Measurements from ENCODE around the gene IL18RAP. TPM values are rescaled to one million over a fixed set of nuclear protein-coding genes. Genes with fewer than 3 reads are reported as not detected.

Gene IL18RAP
- total and polyA plus RNA-seq, 4 donors, result 0.09 to 0.69 (median 0.22) TPM; not detected in 1

- DNase-seq (ENCODE audit: low read depth in 4 of 6, low spot score in 6 of 6), result no peak
- H3K4me1 ChIP-seq (ENCODE audit: control insufficient read depth, insufficient read depth, low read length), result no peaks in the 10 kb centered on the region
- WGBS (ENCODE audit: insufficient coverage), result 93% methylated on average over 9 of the region's 9 CpGs
- no peak overlapping the region for H3K27ac ChIP-seq (ENCODE audit: low read depth, low read length)
- no peaks in the 10 kb centered on the region for H3K9me3 ChIP-seq (ENCODE audit: control insufficient read depth, insufficient read depth, low read length)
- H3K4me3 ChIP-seq (ENCODE audit: low read depth, low read length), result no peak overlapping the region
- H3K36me3 ChIP-seq (ENCODE audit: control insufficient read depth, insufficient read depth, low read length), result no peaks in the 10 kb centered on the region
- H3K27me3 ChIP-seq (ENCODE audit: control insufficient read depth, insufficient read depth, low read length), result no peaks in the 10 kb centered on the region
These were observed 24.0 kb downstream of the IL18RAP start for GRCh38 chr2:102446936-102447335.

- Histone ChIP-seq H3K4me3 (ENCODE audit: low read depth, low read length) (no peak overlapping the region), H3K27me3 (ENCODE audit: control insufficient read depth, insufficient read depth, low read length) (no peaks in the 10 kb centered on the region), H3K4me1 (ENCODE audit: control insufficient read depth, insufficient read depth, low read length) (no peaks in the 10 kb centered on the region), H3K9me3 (ENCODE audit: control insufficient read depth, insufficient read depth, low read length) (no peaks in the 10 kb centered on the region), H3K27ac (ENCODE audit: low read depth, low read length) (no peak overlapping the region), H3K36me3 (ENCODE audit: control insufficient read depth, insufficient read depth, low read length) (no peaks in the 10 kb centered on the region)
- DNase-seq (ENCODE audit: low read depth in 4 of 6, low spot score in 6 of 6), result peak; percentile 22 to 89 (median 40)
- no CpG with 5 or more reads among the region's 1 CpG for WGBS (ENCODE audit: insufficient coverage)
These were observed 26.5 kb downstream of the IL18RAP start for GRCh38 chr2:102449370-102449974.

DNA sequence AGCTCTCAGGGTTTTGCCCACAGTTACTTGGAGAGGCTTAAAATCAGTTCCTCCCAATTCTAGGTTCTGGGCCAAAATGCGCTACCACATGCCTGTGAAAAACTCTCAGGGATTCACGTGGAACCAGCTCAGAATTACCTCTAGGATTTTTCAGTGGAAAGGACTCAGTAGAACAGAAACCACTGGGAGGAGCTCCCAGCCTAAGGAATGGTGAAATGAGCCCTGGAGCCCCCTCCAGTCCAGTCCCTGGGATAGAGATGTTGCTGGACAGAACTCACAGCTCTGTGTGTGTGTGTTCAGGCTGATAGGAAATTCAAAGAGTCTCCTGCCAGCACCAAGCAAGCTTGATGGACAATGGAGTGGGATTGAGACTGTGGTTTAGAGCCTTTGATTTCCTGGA, 29.0 kb downstream of the IL18RAP start:
- Histone ChIP-seq H3K4me3 (ENCODE audit: low read depth, low read length) (no peak overlapping the region), H3K27ac (ENCODE audit: low read depth, low read length) (no peak overlapping the region), H3K9me3 (ENCODE audit: control insufficient read depth, insufficient read depth, low read length) (no peaks in the 10 kb centered on the region), H3K36me3 (ENCODE audit: control insufficient read depth, insufficient read depth, low read length) (no peaks in the 10 kb centered on the region), H3K27me3 (ENCODE audit: control insufficient read depth, insufficient read depth, low read length) (no peaks in the 10 kb centered on the region), H3K4me1 (ENCODE audit: control insufficient read depth, insufficient read depth, low read length) (no peaks in the 10 kb centered on the region)
- no peak for DNase-seq (ENCODE audit: low read depth in 4 of 6, low spot score in 6 of 6)
- 53% methylated on average over 2 of the region's 2 CpGs for WGBS (ENCODE audit: insufficient coverage)

- DNase-seq (ENCODE audit: low read depth in 4 of 6, low spot score in 6 of 6), result no peak
- H3K27me3 ChIP-seq (ENCODE audit: control insufficient read depth, insufficient read depth, low read length), result no peaks in the 10 kb centered on the region
- no peaks in the 10 kb centered on the region for H3K4me1 ChIP-seq (ENCODE audit: control insufficient read depth, insufficient read depth, low read length)
- no CpG with 5 or more reads among the region's 4 CpGs for WGBS (ENCODE audit: insufficient coverage)
- no peaks in the 10 kb centered on the region for H3K36me3 ChIP-seq (ENCODE audit: control insufficient read depth, insufficient read depth, low read length)
- H3K27ac ChIP-seq (ENCODE audit: low read depth, low read length), result no peak overlapping the region
- no peaks in the 10 kb centered on the region for H3K9me3 ChIP-seq (ENCODE audit: control insufficient read depth, insufficient read depth, low read length)
- H3K4me3 ChIP-seq (ENCODE audit: low read depth, low read length), result no peak overlapping the region
These were observed 30.5 kb downstream of the IL18RAP start for GRCh38 chr2:102453501-102453900.

DNA sequence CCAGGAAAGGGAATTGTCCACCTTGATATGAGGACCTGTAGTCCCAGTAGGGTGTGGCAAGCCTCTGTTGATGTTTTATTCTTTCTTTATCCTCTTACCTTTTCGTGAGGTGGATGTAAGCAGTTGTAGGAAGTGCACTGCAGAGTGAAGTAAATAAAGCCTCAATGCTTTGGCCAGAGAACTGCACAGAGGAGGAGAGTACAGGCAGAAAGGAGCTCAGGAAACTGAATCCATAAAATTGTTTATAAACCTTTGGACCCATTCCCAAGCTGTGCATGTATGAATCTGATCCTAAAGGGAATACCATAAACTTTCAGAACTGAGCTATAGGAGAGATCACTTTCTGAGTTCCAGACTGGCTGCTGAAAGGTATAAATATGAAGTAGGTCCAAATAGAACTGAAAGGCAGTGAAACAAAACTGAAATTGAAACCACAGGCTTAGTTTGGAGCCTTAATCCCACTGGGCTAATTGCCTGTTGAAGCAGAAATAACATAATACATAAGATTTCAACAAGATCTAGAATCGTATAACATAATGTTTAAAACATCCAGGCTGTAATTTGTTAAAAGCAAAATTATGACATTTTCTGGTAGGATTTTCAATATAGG, 32.2 kb downstream of the IL18RAP start:
- Histone ChIP-seq H3K4me3 (ENCODE audit: low read depth, low read length) (no peak overlapping the region), H3K27me3 (ENCODE audit: control insufficient read depth, insufficient read depth, low read length) (no peaks in the 10 kb centered on the region), H3K9me3 (ENCODE audit: control insufficient read depth, insufficient read depth, low read length) (no peaks in the 10 kb centered on the region), H3K4me1 (ENCODE audit: control insufficient read depth, insufficient read depth, low read length) (no peaks in the 10 kb centered on the region), H3K27ac (ENCODE audit: low read depth, low read length) (no peak overlapping the region), H3K36me3 (ENCODE audit: control insufficient read depth, insufficient read depth, low read length) (no peaks in the 10 kb centered on the region)
- no peak for DNase-seq (ENCODE audit: low read depth in 4 of 6, low spot score in 6 of 6)
- no CpG with 5 or more reads among the region's 2 CpGs for WGBS (ENCODE audit: insufficient coverage)

GRCh38 chr2:102460467-102460866, 37.5 kb downstream of the IL18RAP start:
- no peak for DNase-seq (ENCODE audit: low read depth in 4 of 6, low spot score in 6 of 6)
- Histone ChIP-seq H3K4me1 (ENCODE audit: control insufficient read depth, insufficient read depth, low read length) (no peaks in the 10 kb centered on the region), H3K27ac (ENCODE audit: low read depth, low read length) (no peak overlapping the region), H3K4me3 (ENCODE audit: low read depth, low read length) (no peak overlapping the region), H3K9me3 (ENCODE audit: control insufficient read depth, insufficient read depth, low read length) (no peaks in the 10 kb centered on the region), H3K36me3 (ENCODE audit: control insufficient read depth, insufficient read depth, low read length) (no peaks in the 10 kb centered on the region), H3K27me3 (ENCODE audit: control insufficient read depth, insufficient read depth, low read length) (no peaks in the 10 kb centered on the region)
- no CpG with 5 or more reads among the region's 1 CpG for WGBS (ENCODE audit: insufficient coverage)

DNA sequence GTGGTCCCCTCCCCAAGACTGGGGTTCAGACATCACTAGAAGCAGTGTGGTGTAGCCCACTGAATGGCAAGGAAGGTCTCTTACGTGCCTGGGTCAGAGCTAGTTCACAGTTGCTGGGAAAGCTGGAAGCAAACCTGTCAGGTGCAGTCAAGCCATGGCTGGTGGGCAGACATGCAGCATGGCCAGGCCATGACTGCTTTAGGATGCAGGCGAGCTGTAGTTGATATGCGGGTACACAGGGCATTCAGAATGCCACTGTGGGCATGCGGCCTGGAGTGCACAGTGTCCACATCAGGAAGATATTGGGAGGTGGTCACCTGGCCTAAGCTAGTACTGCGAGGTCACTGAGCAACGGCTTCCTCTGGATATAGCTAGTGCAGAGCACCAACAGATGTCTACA, 38.2 kb downstream of the IL18RAP start:
- WGBS (ENCODE audit: insufficient coverage), result 95% methylated on average over 5 of the region's 6 CpGs
- H3K4me3 ChIP-seq (ENCODE audit: low read depth, low read length), result no peak overlapping the region
- H3K27ac ChIP-seq (ENCODE audit: low read depth, low read length), result no peak overlapping the region
- no peaks in the 10 kb centered on the region for H3K27me3 ChIP-seq (ENCODE audit: control insufficient read depth, insufficient read depth, low read length)
- no peaks in the 10 kb centered on the region for H3K4me1 ChIP-seq (ENCODE audit: control insufficient read depth, insufficient read depth, low read length)
- H3K36me3 ChIP-seq (ENCODE audit: control insufficient read depth, insufficient read depth, low read length), result no peaks in the 10 kb centered on the region
- H3K9me3 ChIP-seq (ENCODE audit: control insufficient read depth, insufficient read depth, low read length), result no peaks in the 10 kb centered on the region
- DNase-seq (ENCODE audit: low read depth in 4 of 6, low spot score in 6 of 6), result no peak

DNA sequence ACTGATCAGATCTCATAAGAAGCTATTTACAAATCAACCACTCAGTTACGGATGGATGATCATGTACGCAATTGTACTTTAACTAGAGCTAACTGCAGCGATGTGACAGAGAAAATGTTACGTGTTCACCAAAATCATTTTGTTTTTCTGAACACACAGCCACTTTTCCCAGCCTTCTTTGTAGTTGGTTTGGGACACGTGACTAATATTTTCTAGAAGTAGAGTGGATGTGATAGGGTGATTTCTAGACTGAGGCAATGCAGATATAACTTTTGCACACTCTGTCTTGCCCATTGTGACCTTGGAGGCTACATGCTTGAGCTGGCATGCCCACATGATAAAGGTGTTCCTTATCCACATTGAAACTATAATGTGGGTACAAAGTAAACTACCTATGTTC, 40.2 kb downstream of the IL18RAP start:
- 100% methylated on average over 2 of the region's 5 CpGs for whole genome bisulfite sequencing (ENCODE audit: insufficient coverage)
- no peak overlapping the region for H3K4me3 ChIP-seq (ENCODE audit: low read depth, low read length)
- DNase-seq (ENCODE audit: low read depth in 4 of 6, low spot score in 6 of 6), result no peak

GRCh38 chr2:102470168-102470567, 47.2 kb downstream of the IL18RAP start:
- no peak overlapping the region for H3K27ac ChIP-seq (ENCODE audit: low read depth, low read length)
- no peaks in the 10 kb centered on the region for H3K36me3 ChIP-seq (ENCODE audit: control insufficient read depth, insufficient read depth, low read length)
- H3K4me1 ChIP-seq (ENCODE audit: control insufficient read depth, insufficient read depth, low read length), result no peaks in the 10 kb centered on the region
- WGBS (ENCODE audit: insufficient coverage), result 22% methylated on average over 1 of the region's 1 CpG
- DNase-seq (ENCODE audit: low read depth in 4 of 6, low spot score in 6 of 6), result no peak
- no peaks in the 10 kb centered on the region for H3K9me3 ChIP-seq (ENCODE audit: control insufficient read depth, insufficient read depth, low read length)
- H3K4me3 ChIP-seq (ENCODE audit: low read depth, low read length), result no peak overlapping the region
- no peaks in the 10 kb centered on the region for H3K27me3 ChIP-seq (ENCODE audit: control insufficient read depth, insufficient read depth, low read length)

More for the DNA sequence above, 40.2 kb downstream of the IL18RAP start:
- no peaks in the 10 kb centered on the region for H3K36me3 ChIP-seq (ENCODE audit: control insufficient read depth, insufficient read depth, low read length)
- H3K27me3 ChIP-seq (ENCODE audit: control insufficient read depth, insufficient read depth, low read length), result no peaks in the 10 kb centered on the region
- H3K9me3 ChIP-seq (ENCODE audit: control insufficient read depth, insufficient read depth, low read length), result no peaks in the 10 kb centered on the region
- no peak overlapping the region for H3K27ac ChIP-seq (ENCODE audit: low read depth, low read length)
- H3K4me1 ChIP-seq (ENCODE audit: control insufficient read depth, insufficient read depth, low read length), result no peaks in the 10 kb centered on the region

DNA sequence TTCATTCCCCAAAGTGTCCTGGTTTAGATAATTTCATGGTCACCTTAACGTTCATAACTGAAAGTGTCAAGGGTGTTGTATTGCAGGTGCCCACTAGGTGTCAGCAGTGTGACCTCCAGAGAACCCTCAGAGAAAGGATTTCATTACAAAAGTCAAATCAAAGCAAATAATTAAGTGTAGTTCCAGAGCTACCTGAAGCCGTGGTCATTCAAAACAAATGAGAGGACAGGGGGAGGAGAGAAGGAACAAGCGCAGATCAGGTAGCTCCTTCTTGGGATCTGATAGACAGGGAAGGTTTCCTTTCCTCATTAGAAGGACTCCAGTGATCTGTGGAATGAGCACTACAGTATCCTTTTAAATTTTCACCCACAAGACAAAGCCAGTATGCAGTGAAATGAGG, 50.1 kb downstream of the IL18RAP start, which contains the start of gene SLC9A4:
TSS of gene SLC9A4 (plus strand) at position 207 of the 400 bp plus-strand sequence. CDS start 534 bp downstream, outside the sequence.
- no CpG with 5 or more reads among the region's 3 CpGs for WGBS (ENCODE audit: insufficient coverage)
- no peaks in the 10 kb centered on the region for H3K27me3 ChIP-seq (ENCODE audit: control insufficient read depth, insufficient read depth, low read length)
- DNase-seq (ENCODE audit: low read depth in 4 of 6, low spot score in 6 of 6), result peak in 4 of 6 donors; percentile 7 to 80 (median 38)
- no peak within 1 kb of the TSS for H3K27ac ChIP-seq (ENCODE audit: low read depth, low read length)
- H3K9me3 ChIP-seq (ENCODE audit: control insufficient read depth, insufficient read depth, low read length), result no peaks in the 10 kb centered on the region
- no peaks in the 10 kb centered on the region for H3K36me3 ChIP-seq (ENCODE audit: control insufficient read depth, insufficient read depth, low read length)
- H3K4me3 ChIP-seq (ENCODE audit: low read depth, low read length), result no peak within 1 kb of the TSS
- no peaks in the 10 kb centered on the region for H3K4me1 ChIP-seq (ENCODE audit: control insufficient read depth, insufficient read depth, low read length)

Measured in spinal cord (tissue), 10 donors.